H1 (cell line): ENCODE results near the gene CD53. TPM values are rescaled to one million over a fixed set of nuclear protein-coding genes. Genes with fewer than 3 reads are reported as not detected.

Source experiments
- CTCF ChIA-PET: fragments of 300-600 bp; sonication (Branson Sonifier 250); formaldehyde crosslinking; loops from one replicate; lab custom pipeline; 2021; ENCODE audit not compliant: partially characterized antibody; lab: Charles Lee
- POLR2A ChIA-PET: fragments of 300-600 bp; sonication (Branson Sonifier 250); formaldehyde crosslinking; loops from one replicate; lab custom pipeline; 2021; ENCODE audit warnings: inconsistent platforms; ENCODE audit not compliant: partially characterized antibody; lab: Charles Lee
- DNase-seq, 2 experiments: peaks; one replicate each; pipeline versions ENCODE4 v3.0.0 to v3.0.0-alpha.2; 2010 to 2022; ENCODE audit warnings: low spot score in 2 of 2, low read depth in 1 of 2, mixed read lengths in 1 of 2
- FAIRE-seq: peaks from 2 replicates; lab custom pipeline; 2011; peaks lifted over from hg19 to GRCh38; lab: Jason Lieb, UNC
- H2AFZ ChIP-seq: 2 replicates; pipeline ENCODE4 v1.8.1; 2012; ENCODE audit warnings: low read length, inconsistent platforms
- H2AK5ac ChIP-seq: 2 replicates; pipeline ENCODE4 v1.6.1; 2013; ENCODE audit warnings: low read depth, low read length
- H2BK120ac ChIP-seq: replicated peaks from 2 replicates; pipeline ENCODE3; 2013; ENCODE audit warnings: low read depth, low read length, inconsistent platforms
- H2BK12ac ChIP-seq: 2 replicates; pipeline ENCODE4 v1.6.1; 2013; ENCODE audit warnings: low read depth, low read length
- H2BK15ac ChIP-seq: 2 replicates; pipeline ENCODE4 v1.6.1; 2013; ENCODE audit warnings: low read length
- H2BK20ac ChIP-seq: 2 replicates; pipeline ENCODE4 v1.6.1; 2013; ENCODE audit warnings: low read length
- H2BK5ac ChIP-seq: 2 replicates; pipeline ENCODE4 v1.6.1; 2013; ENCODE audit warnings: low read depth, low read length
- H3K14ac ChIP-seq: 2 replicates; pipeline ENCODE4 v1.6.1; 2013; ENCODE audit warnings: inconsistent platforms; ENCODE audit not compliant: insufficient read length
- H3K18ac ChIP-seq: 2 replicates; pipeline ENCODE4 v1.6.1; 2013; ENCODE audit warnings: low read length; ENCODE audit errors: extremely low read depth
- H3K23ac ChIP-seq: 2 replicates; pipeline ENCODE4 v1.6.1; 2013; ENCODE audit warnings: inconsistent platforms; ENCODE audit not compliant: insufficient read length
- H3K23me2 ChIP-seq: 2 replicates; pipeline ENCODE4 v1.6.1; 2013; ENCODE audit warnings: low read depth, low read length
- H3K27ac ChIP-seq: 2 replicates; pipeline ENCODE4 v1.6.1; 2011; ENCODE audit warnings: low read depth, low read length, inconsistent platforms
- H3K27me3 ChIP-seq, 4 experiments: replicated peaks in 1 of 4; 1 replicate in 1 of 4; 2 replicates in 3 of 4; pipeline versions ENCODE4 v1.6.1 to v1.8.1; 2011 to 2013; ENCODE audit warnings: low read length in 3 of 4, mild to moderate bottlenecking in 3 of 4, inconsistent platforms in 2 of 4, mixed read lengths in 2 of 4, moderate library complexity in 1 of 4; ENCODE audit not compliant: control insufficient read depth in 3 of 4, insufficient read depth in 3 of 4; ENCODE audit errors: extremely low read depth in 1 of 4
- H3K36me3 ChIP-seq, 4 experiments: 2 replicates each; pipeline versions ENCODE4 v1.6.1 to v1.8.1; 2011 to 2013; ENCODE audit warnings: mild to moderate bottlenecking in 4 of 4, low read length in 3 of 4, moderate library complexity in 2 of 4, control low read depth in 1 of 4, inconsistent platforms in 1 of 4; ENCODE audit not compliant: insufficient read depth in 4 of 4, control insufficient read depth in 2 of 4
- H3K4ac ChIP-seq: replicated peaks from 2 replicates; pipeline ENCODE3; 2013; ENCODE audit warnings: low read length, low read depth, mixed read lengths, inconsistent platforms; ENCODE audit not compliant: insufficient read length
- H3K4me1 ChIP-seq, 4 experiments: replicated peaks in 1 of 4; 1 replicate in 1 of 4; 2 replicates in 3 of 4; pipeline versions ENCODE4 v1.6.1 to v1.8.1; 2011 to 2013; ENCODE audit warnings: low read length in 3 of 4, inconsistent platforms in 2 of 4, mixed read lengths in 1 of 4; ENCODE audit not compliant: insufficient read depth in 4 of 4, control insufficient read depth in 3 of 4
- H3K4me2 ChIP-seq, 2 experiments: 2 replicates each; pipeline versions ENCODE4 v1.6.1 to v1.8.1; 2011 to 2013; ENCODE audit warnings: low read depth in 2 of 2, low read length in 2 of 2, control low read depth in 1 of 2, inconsistent platforms in 1 of 2, mild to moderate bottlenecking in 1 of 2; ENCODE audit not compliant: insufficient read depth in 1 of 2
- H3K4me3 ChIP-seq, 4 experiments: fragments of 200-600, 300-600 bp in 1 of 4; sonication (generic), shearing (Covaris generic), sonication (Bioruptor Twin) in 1 of 4; 2 replicates each; pipeline versions ENCODE4 v1.5.1 to v1.8.1; 2011 to 2016; ENCODE audit warnings: low read length in 4 of 4, low read depth in 3 of 4, control low read depth in 2 of 4, inconsistent platforms in 2 of 4, mild to moderate bottlenecking in 2 of 4, mixed read lengths in 1 of 4, moderate library complexity in 1 of 4; ENCODE audit not compliant: insufficient read depth in 2 of 4; ENCODE audit errors: extremely low read depth in 1 of 4
- H3K56ac ChIP-seq: replicated peaks from 2 replicates; pipeline ENCODE3; 2013; ENCODE audit warnings: low read depth, mild to moderate bottlenecking, mixed read lengths, low read length, inconsistent platforms; ENCODE audit not compliant: insufficient read length
- H3K79me1 ChIP-seq: 2 replicates; pipeline ENCODE4 v1.6.1; 2013; ENCODE audit warnings: low read depth, low read length, control low read depth
- H3K79me2 ChIP-seq, 2 experiments: 2 replicates each; pipeline versions ENCODE4 v1.6.1 to v1.8.1; 2012 to 2013; ENCODE audit warnings: low read length in 2 of 2, mild to moderate bottlenecking in 2 of 2, inconsistent platforms in 1 of 2; ENCODE audit not compliant: insufficient read depth in 2 of 2, control insufficient read depth in 1 of 2
- H3K9ac ChIP-seq, 4 experiments: replicated peaks in 1 of 4; 1 replicate in 1 of 4; 2 replicates in 3 of 4; pipeline versions ENCODE4 v1.6.1 to v1.8.1; 2011 to 2013; ENCODE audit warnings: low read depth in 3 of 4, low read length in 3 of 4, control low read depth in 2 of 4, mild to moderate bottlenecking in 2 of 4, moderate library complexity in 2 of 4, inconsistent platforms in 1 of 4; ENCODE audit errors: extremely low read depth in 1 of 4
- H3K9me3 ChIP-seq, 2 experiments: 2 replicates each; pipeline versions ENCODE4 v1.6.1 to v1.8.1; 2012 to 2013; ENCODE audit warnings: mild to moderate bottlenecking in 2 of 2, moderate library complexity in 2 of 2, control low read depth in 1 of 2, inconsistent platforms in 1 of 2, low read depth in 1 of 2, low read length in 1 of 2, mixed read lengths in 1 of 2; ENCODE audit not compliant: insufficient read depth in 2 of 2
- H4K20me1 ChIP-seq, 2 experiments: replicated peaks in 1 of 2; 2 replicates each; pipeline versions ENCODE3 to v1.8.1; 2011 to 2013; ENCODE audit warnings: inconsistent platforms in 2 of 2, low read length in 2 of 2, mild to moderate bottlenecking in 1 of 2; ENCODE audit not compliant: insufficient read depth in 2 of 2, control insufficient read depth in 1 of 2
- H4K5ac ChIP-seq: 2 replicates; pipeline ENCODE4 v1.6.1; 2013; ENCODE audit warnings: low read length, low read depth, mixed read lengths, inconsistent platforms; ENCODE audit not compliant: insufficient read length
- H4K8ac ChIP-seq: 2 replicates; pipeline ENCODE4 v1.8.0; 2013; ENCODE audit warnings: mild to moderate bottlenecking, moderate library complexity, low read length, inconsistent platforms; ENCODE audit not compliant: insufficient read depth; ENCODE audit errors: extremely low read depth
- H4K91ac ChIP-seq: replicated peaks from 2 replicates; pipeline ENCODE3; 2013; ENCODE audit warnings: low read length, mixed read lengths, inconsistent platforms; ENCODE audit not compliant: insufficient read length
- ATF3 ChIP-seq: IDR thresholded peaks from 2 replicates; pipeline ENCODE4 v1.6.1; 2011; ENCODE audit warnings: low read depth, mild to moderate bottlenecking, low read length; ENCODE audit not compliant: insufficient read depth
- CHD1 ChIP-seq: IDR thresholded peaks from 2 replicates; pipeline ENCODE4 v1.6.1; 2012; ENCODE audit warnings: low read depth, low read length, improper control_type of control experiment
- CTBP2 ChIP-seq: IDR thresholded peaks from 2 replicates; pipeline ENCODE4 v1.7.0; 2011; ENCODE audit warnings: borderline replicate concordance, mild to moderate bottlenecking, moderate library complexity, mixed read lengths, low read length; ENCODE audit not compliant: insufficient read depth, insufficient read length
- E2F6 ChIP-seq: IDR thresholded peaks from 2 replicates; pipeline ENCODE4 v1.6.1; 2012; ENCODE audit warnings: inconsistent platforms
- EGR1 ChIP-seq: IDR thresholded peaks from 2 replicates; pipeline ENCODE4 v1.6.1; 2011; ENCODE audit warnings: low read depth, low read length, borderline replicate concordance
- EZH2 ChIP-seq: fragments of 200-600 bp; sonication (generic); IDR thresholded peaks from 2 replicates; pipeline ENCODE4 v1.7.1; 2012; ENCODE audit warnings: low read depth, mild to moderate bottlenecking, moderate library complexity, low read length, inconsistent platforms; ENCODE audit not compliant: severe bottlenecking
- FOSL1 ChIP-seq: IDR thresholded peaks from 2 replicates; pipeline ENCODE4 v1.6.1; 2011; ENCODE audit warnings: mild to moderate bottlenecking, low read depth, low read length, moderate library complexity; ENCODE audit not compliant: insufficient read depth
- GABPA ChIP-seq: IDR thresholded peaks from 2 replicates; pipeline ENCODE4 v1.6.1; 2011; ENCODE audit warnings: mild to moderate bottlenecking, low read length, moderate library complexity, borderline replicate concordance; ENCODE audit not compliant: insufficient read depth
- RAD21 ChIP-seq, 2 experiments: IDR thresholded peaks in 1 of 2; conservative IDR thresholded peaks in 1 of 2; 2 replicates each; pipeline ENCODE4 v1.6.1; 2011; ENCODE audit warnings: low read depth in 2 of 2, low read length in 2 of 2, improper control_type of control experiment in 1 of 2, inconsistent platforms in 1 of 2, mild to moderate bottlenecking in 1 of 2, moderate library complexity in 1 of 2
- SIX5 ChIP-seq: IDR thresholded peaks from 2 replicates; pipeline ENCODE4 v1.6.1; 2011; ENCODE audit warnings: mild to moderate bottlenecking, low read depth, low read length
- SP1 ChIP-seq: IDR thresholded peaks from 2 replicates; pipeline ENCODE4 v1.6.1; 2011; ENCODE audit warnings: low read depth, low read length
- SP4 ChIP-seq: IDR thresholded peaks from 2 replicates; pipeline ENCODE4 v1.6.1; 2012; ENCODE audit warnings: low read length, inconsistent platforms
- SUZ12 ChIP-seq: fragments of 200-600 bp; sonication (generic); IDR thresholded peaks from 2 replicates; pipeline ENCODE4 v1.6.1; 2012; ENCODE audit warnings: mild to moderate bottlenecking, inconsistent platforms, low read length, moderate library complexity, mixed read lengths
- WGBS, 2 experiments: shearing (Covaris generic) in 1 of 2; methylation state at CpG; one replicate each; pipeline versions ENCODE4 v1.1.6 to v1.1.7; 2013 to 2015; ENCODE audit warnings: low lambda C conversion rate in 2 of 2, mixed read lengths in 2 of 2, inconsistent platforms in 1 of 2, low coverage in 1 of 2, missing lambda C conversion rate in 1 of 2; ENCODE audit not compliant: insufficient replicate concordance in 2 of 2, insufficient coverage in 1 of 2, insufficient read length in 1 of 2; ENCODE audit errors: extremely low coverage in 1 of 2, missing lambda C conversion rate in 1 of 2; 5-methylcytosine and 5-hydroxymethylcytosine counted together
- polyA plus RNA-seq, 7 experiments: library from polyadenylated mRNA; depleted of rRNA in 3 of 7; stranded (reverse) in 5 of 7; unstranded in 2 of 7; fragments of >200 nt in 5 of 7; fragments of 200-250 nt in 2 of 7; gene quantifications; 1 replicate in 5 of 7; 2 replicates in 1 of 7; 4 replicates in 1 of 7; pipeline versions ENCODE4 v1.2.1 to v1.2.3, GENCODE V29; 2011 to 2013; ENCODE audit warnings: missing spikeins in 2 of 7, mixed read lengths in 2 of 7
- total RNA-seq: library from RNA; stranded (reverse); fragmentation: NEBNext Ultra II Directional; extraction: Animal tissue kit (Norgen Biotek cat#: 25700); gene quantifications from 2 replicates; pipeline ENCODE4 v1.2.1, GENCODE V29; 2021

The CD53 gene
- total and polyA plus RNA-seq, 2 of the 8 experiments (the other 6 are each of a cell fraction or from before 2014, with no cell fraction given): 0.56 to 1.0 TPM

GRCh38 chr1:110918016-110918415, 45.1 kb downstream of the CD53 start:
- no peak overlapping the region for H2AK5ac ChIP-seq
- H3K18ac ChIP-seq: no peak overlapping the region
- no peak overlapping the region for H2BK15ac ChIP-seq
- H3K36me3 ChIP-seq: no peaks in the 10 kb centered on the region
- no peak overlapping the region for H3K4ac ChIP-seq
- no peaks in the 10 kb centered on the region for H3K79me1 ChIP-seq
- no peak overlapping the region for H4K5ac ChIP-seq
- no peak overlapping the region for H2BK120ac ChIP-seq
- H3K4me1 ChIP-seq: no peaks in the 10 kb centered on the region; a peak in 1 of 7 replicates
- H3K56ac ChIP-seq: no peak overlapping the region
- CTCF ChIA-PET: no interaction called here
- no peak overlapping the region for H4K8ac ChIP-seq
- H3K9ac ChIP-seq: no peak overlapping the region
- no peaks in the 10 kb centered on the region for H3K79me2 ChIP-seq
- H3K23me2 ChIP-seq: no peaks in the 10 kb centered on the region
- no peak overlapping the region for H3K27ac ChIP-seq
- H2AFZ ChIP-seq: no peak overlapping the region
- no peaks in the 10 kb centered on the region for H4K20me1 ChIP-seq
- no peak for FAIRE-seq
- no peak overlapping the region for H3K14ac ChIP-seq
- H3K27me3 ChIP-seq: no peaks in the 10 kb centered on the region
- H4K91ac ChIP-seq: no peak overlapping the region
- H3K4me2 ChIP-seq: no peak overlapping the region
- no peak overlapping the region for H2BK5ac ChIP-seq
- peaks cover 0 to 10% of the 10 kb centered on the region in 2 experiments; a peak in 1 of 4 replicates for H3K9me3 ChIP-seq
- WGBS, 2 experiments: 86% methylated on average over 1 of the region's 1 CpG; no CpG with 5 or more reads in 1 of the 2 experiments
- H3K4me3 ChIP-seq: no peak overlapping the region
- no peak overlapping the region for H2BK12ac ChIP-seq
- POLR2A ChIA-PET: no interaction called here
- DNase-seq: no peak
- no peak overlapping the region for H2BK20ac ChIP-seq
- no peak overlapping the region for H3K23ac ChIP-seq
- TF ChIP-seq SUZ12 (no peak), SP4 (no peak), EZH2 (no peak), SP1 (no peak), E2F6 (no peak), EGR1 (no peak), ATF3 (no peak), CHD1 (no peak), GABPA (no peak), SIX5 (no peak), RAD21 (IDR thresholded peaks at IDR 0.05 in 1 of 2, conservative IDR thresholded peaks at IDR 0.05 in 1 of 2; ENCODE audit: low read depth in 2 of 2, low read length in 2 of 2) (no peak), FOSL1 (no peak), CTBP2 (no peak)
